ENCODE data around the gene SCUBE1.

DNA sequence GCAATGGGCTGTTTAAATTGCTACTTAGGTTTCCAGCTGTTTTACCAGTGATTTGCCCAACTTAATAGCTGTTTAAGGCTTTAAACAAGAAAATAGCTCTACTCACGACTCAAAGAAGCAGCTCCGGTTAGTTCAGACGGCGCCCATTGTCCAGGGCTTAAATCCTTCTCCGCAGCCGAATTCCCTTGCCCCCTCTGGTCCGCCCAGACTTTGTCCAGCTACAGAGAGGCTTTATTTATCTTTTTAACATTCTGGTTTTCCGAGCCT lies 20.9 kb upstream of the SCUBE1 start:
- TF ChIP-seq POLR2A (IDR thresholded peaks at IDR 0.05; ENCODE audit: low read depth) (no peak), POLR2AphosphoS5 (IDR thresholded peaks at IDR 0.05) (no peak)
- TF ChIP-seq, protein P1, sequence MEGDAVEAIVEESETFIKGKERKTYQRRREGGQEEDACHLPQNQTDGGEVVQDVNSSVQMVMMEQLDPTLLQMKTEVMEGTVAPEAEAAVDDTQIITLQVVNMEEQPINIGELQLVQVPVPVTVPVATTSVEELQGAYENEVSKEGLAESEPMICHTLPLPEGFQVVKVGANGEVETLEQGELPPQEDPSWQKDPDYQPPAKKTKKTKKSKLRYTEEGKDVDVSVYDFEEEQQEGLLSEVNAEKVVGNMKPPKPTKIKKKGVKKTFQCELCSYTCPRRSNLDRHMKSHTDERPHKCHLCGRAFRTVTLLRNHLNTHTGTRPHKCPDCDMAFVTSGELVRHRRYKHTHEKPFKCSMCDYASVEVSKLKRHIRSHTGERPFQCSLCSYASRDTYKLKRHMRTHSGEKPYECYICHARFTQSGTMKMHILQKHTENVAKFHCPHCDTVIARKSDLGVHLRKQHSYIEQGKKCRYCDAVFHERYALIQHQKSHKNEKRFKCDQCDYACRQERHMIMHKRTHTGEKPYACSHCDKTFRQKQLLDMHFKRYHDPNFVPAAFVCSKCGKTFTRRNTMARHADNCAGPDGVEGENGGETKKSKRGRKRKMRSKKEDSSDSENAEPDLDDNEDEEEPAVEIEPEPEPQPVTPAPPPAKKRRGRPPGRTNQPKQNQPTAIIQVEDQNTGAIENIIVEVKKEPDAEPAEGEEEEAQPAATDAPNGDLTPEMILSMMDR (IDR thresholded peaks at IDR 0.05), result no peak
